Measurements from ENCODE around the gene PRSS57.

- TF ChIP-seq CTCF (IDR thresholded peaks at IDR 0.05; ENCODE audit: low read depth, low read length, poor library complexity, severe bottlenecking) (no peak), EZH2phosphoT487 (IDR thresholded peaks at IDR 0.05; ENCODE audit: borderline replicate concordance, low read length) (no peak)
Observed at GRCh38 chr19:739998-740715, 44.9 kb upstream of the PRSS57 start.
